Epithelial cell of esophagus (primary cell): ENCODE measurements around the gene PPIL1.

Experiments used
- DNase-seq: peaks from one replicate; pipeline ENCODE4 v3.0.0; 2010; ENCODE audit warnings: low read depth
- H3K4me3 ChIP-seq: 2 replicates; pipeline ENCODE4 v1.5.1; 2011; ENCODE audit warnings: mild to moderate bottlenecking, low read length, control low read depth
- CTCF ChIP-seq: IDR thresholded peaks from 2 replicates; pipeline ENCODE4 v1.5.1; 2011; ENCODE audit warnings: low read depth, mild to moderate bottlenecking, low read length, control low read depth, inconsistent platforms; ENCODE audit not compliant: insufficient read depth; ENCODE audit errors: missing control alignments

Gene PPIL1

DNA sequence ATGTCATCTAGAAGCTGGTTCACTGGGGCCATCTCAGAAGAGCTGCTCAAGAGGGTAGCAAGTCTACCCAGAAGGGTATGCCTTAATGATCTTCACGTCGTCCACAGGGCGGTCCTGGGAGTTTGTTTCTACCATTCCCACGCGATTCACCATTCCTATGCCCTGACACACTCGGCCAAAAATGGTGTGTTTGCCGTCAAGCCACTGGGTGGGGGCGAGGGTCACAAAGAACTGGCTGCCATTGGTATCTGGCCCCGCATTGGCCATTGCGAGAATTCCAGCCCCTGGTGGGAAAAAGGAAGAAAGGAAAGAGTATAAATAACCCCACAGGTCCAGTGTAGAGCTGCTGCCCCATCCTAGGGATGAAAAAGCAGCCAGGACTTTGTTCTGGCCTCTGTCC is 18.9 kb downstream of the PPIL1 start:
- DNase-seq, result no peak
- TF ChIP-seq CTCF, result no peak
- H3K4me3 ChIP-seq, result no peak overlapping the region

- peak; percentile 84 for DNase-seq
- no peak overlapping the region for H3K4me3 ChIP-seq
- no peak for TF ChIP-seq CTCF
These were observed 21.3 kb downstream of the PPIL1 start for GRCh38 chr6:36853325-36853724.

GRCh38 chr6:36852481-36853147 is 22.0 kb downstream of the PPIL1 start:
- peak; percentile 72 for DNase-seq
- no peak overlapping the region for H3K4me3 ChIP-seq
- TF ChIP-seq CTCF, result no peak

- no peak overlapping the region for H3K4me3 ChIP-seq
- no peak for DNase-seq
- no peak for TF ChIP-seq CTCF
These were observed 23.0 kb downstream of the PPIL1 start for GRCh38 chr6:36851626-36852025.

DNA sequence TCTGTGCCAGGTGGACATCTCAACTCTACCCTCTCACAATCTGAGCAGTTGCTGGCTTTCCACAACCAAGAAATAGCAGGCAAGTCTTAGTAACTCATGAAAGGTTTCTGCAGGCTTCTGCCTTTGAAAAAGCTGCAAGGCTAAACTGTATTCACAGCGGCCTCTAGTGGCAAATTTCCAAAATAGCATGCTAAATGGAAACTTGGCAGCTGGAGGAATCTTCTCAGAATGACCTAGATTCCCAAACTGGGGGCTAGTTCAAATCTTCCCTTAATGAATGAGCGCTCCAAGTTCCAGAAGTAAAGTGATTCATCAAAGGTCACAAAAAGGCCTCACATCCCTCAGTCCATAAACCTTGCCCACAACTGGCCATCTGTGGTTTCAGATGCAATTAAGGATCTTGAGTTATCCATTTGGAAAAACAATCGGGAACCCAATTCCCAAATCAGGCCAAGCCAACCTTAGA is 23.4 kb downstream of the PPIL1 start:
- peak; percentile 72 for DNase-seq

GRCh38 chr6:36850021-36850420 is 24.6 kb downstream of the PPIL1 start:
- TF ChIP-seq CTCF, result no peak
- DNase-seq, result no peak

More for the DNA sequence above, 23.4 kb downstream of the PPIL1 start:
- no peak overlapping the region for H3K4me3 ChIP-seq
- TF ChIP-seq CTCF, result peak; percentile 86

GRCh38 chr6:36848658-36849441 is 25.8 kb downstream of the PPIL1 start:
- TF ChIP-seq CTCF, result no peak
- H3K4me3 ChIP-seq, result no peak overlapping the region
- peak; percentile 61 for DNase-seq

More at GRCh38 chr6:36850021-36850420, 24.6 kb downstream of the PPIL1 start:
- H3K4me3 ChIP-seq, result no peak overlapping the region
